ENCODE data around the gene STK32C. TPM values are rescaled to one million over a fixed set of nuclear protein-coding genes. Genes with fewer than 3 reads are reported as not detected.

STK32C gene
- total and polyA plus RNA-seq, 12 donors: 2.7 to 8.9 (median 5.7) TPM

DNA sequence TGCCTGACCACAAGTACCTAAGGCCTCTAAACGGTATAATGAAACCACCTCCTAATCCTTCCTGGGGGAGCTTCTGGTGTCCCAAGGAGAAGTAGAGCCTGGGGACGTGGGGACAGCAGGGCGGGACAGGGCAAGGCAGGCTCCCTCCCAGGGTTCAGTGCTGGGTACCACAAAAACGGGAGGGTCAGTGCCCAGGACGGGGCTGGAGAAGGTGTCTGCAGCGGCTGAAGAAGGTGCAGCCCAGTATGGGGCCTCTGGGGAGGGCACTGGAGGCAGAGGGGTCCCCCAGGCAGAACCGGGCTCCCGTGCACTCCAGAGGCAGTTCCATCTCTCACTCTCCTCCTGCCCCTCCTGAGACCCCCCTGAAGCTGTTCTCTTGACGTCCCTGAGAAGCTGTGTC, 74.8 kb downstream of the STK32C start:
- Histone ChIP-seq H3K27ac (no peak overlapping the region), H3K4me1 (peaks cover 0 to 36% (median 0%) of the 10 kb centered on the region in 9 donors), H3K9me3 (no peaks in the 10 kb centered on the region), H3K27me3 (no peaks in the 10 kb centered on the region), H3K4me3 (no peak overlapping the region), H3K36me3 (no peaks in the 10 kb centered on the region)
- intact Hi-C loops (cut with DNase I): no loop called here
- DNase-seq: peak in 1 of 2 donors; percentile 5
- ATAC-seq: no peak
- 87 to 94% methylated on average over 9 of the region's 9 CpGs for WGBS, 2 donors
- TF ChIP-seq, protein P1, sequence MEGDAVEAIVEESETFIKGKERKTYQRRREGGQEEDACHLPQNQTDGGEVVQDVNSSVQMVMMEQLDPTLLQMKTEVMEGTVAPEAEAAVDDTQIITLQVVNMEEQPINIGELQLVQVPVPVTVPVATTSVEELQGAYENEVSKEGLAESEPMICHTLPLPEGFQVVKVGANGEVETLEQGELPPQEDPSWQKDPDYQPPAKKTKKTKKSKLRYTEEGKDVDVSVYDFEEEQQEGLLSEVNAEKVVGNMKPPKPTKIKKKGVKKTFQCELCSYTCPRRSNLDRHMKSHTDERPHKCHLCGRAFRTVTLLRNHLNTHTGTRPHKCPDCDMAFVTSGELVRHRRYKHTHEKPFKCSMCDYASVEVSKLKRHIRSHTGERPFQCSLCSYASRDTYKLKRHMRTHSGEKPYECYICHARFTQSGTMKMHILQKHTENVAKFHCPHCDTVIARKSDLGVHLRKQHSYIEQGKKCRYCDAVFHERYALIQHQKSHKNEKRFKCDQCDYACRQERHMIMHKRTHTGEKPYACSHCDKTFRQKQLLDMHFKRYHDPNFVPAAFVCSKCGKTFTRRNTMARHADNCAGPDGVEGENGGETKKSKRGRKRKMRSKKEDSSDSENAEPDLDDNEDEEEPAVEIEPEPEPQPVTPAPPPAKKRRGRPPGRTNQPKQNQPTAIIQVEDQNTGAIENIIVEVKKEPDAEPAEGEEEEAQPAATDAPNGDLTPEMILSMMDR (IDR thresholded peaks at IDR 0.05): no peak

- Histone ChIP-seq H3K4me1 (peaks cover 0 to 36% (median 0%) of the 10 kb centered on the region in 9 donors), H3K4me3 (no peak overlapping the region), H3K36me3 (no peaks in the 10 kb centered on the region), H3K9me3 (no peaks in the 10 kb centered on the region), H3K27me3 (no peaks in the 10 kb centered on the region), H3K27ac (no peak overlapping the region)
- DNase-seq (peak; percentile 36 to 40), ATAC-seq (peak in 2 of 8 donors; percentile 9 to 12)
- TF ChIP-seq, protein P1 (IDR thresholded peaks at IDR 0.05): peak in 1 of 9 donors; percentile 11
- 81 to 89% methylated on average over 35 of the region's 35 CpGs for WGBS, 2 donors
- intact Hi-C loops (cut with DNase I): no loop called here
Observed at GRCh38 chr10:132232023-132232951, 75.5 kb downstream of the STK32C start.

DNA sequence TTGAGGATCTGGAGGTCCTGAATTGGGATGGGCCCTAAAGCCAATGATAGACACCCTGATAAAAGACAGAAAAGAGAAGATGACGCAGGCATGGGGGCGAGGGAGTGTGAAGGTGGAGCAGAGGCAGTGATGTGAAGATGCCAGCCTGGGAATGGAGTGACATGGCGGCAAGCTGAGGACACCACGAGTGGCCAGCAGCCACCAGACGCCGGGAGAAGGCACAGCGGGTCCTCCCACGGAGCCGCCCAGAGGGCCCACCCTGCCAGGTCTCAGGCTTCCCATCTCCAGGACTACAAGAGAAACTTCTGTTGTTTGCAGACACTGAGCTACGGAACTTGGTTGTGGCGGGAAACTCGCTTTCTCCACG, 76.1 kb downstream of the STK32C start:
- Histone ChIP-seq H3K27ac (no peak overlapping the region), H3K4me3 (no peak overlapping the region), H3K36me3 (no peaks in the 10 kb centered on the region), H3K9me3 (no peaks in the 10 kb centered on the region), H3K4me1 (peaks cover 0 to 39% (median 0%) of the 10 kb centered on the region in 9 donors), H3K27me3 (no peaks in the 10 kb centered on the region)
- no peak for ATAC-seq
- DNase-seq: no peak
- WGBS, 2 donors: 94 to 95% methylated on average over 13 of the region's 13 CpGs
- TF ChIP-seq, protein P1 (IDR thresholded peaks at IDR 0.05): no peak
- intact Hi-C loops (cut with DNase I): no loop called here

DNA sequence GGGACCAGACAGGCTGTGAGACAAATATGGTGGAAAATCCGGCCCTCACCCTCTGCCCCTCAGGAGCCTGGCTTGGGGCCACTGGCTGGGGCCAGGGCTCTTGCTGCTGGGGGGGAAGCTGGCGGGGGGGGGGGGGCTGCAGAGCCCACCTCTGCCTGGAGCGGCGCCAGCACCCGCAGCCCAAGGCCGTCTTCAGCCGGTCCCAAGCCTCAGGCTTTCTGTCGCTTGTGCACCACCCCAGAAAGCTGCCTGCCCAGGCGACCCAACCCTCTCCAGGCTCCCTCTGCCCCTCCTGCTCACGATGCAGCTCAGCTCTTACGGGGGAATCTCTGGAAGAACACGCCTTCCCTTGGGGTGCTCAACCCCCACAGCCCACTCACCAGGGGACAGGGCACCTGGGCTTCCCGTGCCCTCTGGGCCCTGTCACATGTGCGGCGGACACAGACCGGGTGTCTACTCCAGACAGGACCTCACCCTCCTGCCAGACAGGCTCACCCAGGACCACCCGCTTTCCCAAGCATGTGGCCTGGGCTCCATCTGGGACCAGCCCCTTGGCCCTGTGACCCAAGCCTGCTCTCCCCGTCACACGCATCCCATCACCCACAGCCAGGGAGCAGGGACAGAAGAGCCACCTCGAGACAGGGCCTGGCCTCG, 77.1 kb downstream of the STK32C start:
- TF ChIP-seq, protein P1 (IDR thresholded peaks at IDR 0.05): no peak
- Histone ChIP-seq H3K4me1 (peaks cover 0 to 48% (median 0%) of the 10 kb centered on the region in 9 donors), H3K27ac (peak overlapping the region in 5 of 10 donors; percentile 9 to 86 (median 25)), H3K9me3 (no peaks in the 10 kb centered on the region), H3K36me3 (no peaks in the 10 kb centered on the region), H3K4me3 (peak overlapping the region in 7 of 10 donors; percentile 34 to 51 (median 43)), H3K27me3 (no peaks in the 10 kb centered on the region)
- 84% methylated on average over 21 of the region's 21 CpGs for WGBS, 2 donors
- ATAC-seq (no peak), DNase-seq (peak in 1 of 2 donors; percentile 12)
- intact Hi-C loops (cut with DNase I): no loop called here

Data from heart right ventricle (tissue), 16 donors.